ENCODE results near the gene ETHE1.

DNA sequence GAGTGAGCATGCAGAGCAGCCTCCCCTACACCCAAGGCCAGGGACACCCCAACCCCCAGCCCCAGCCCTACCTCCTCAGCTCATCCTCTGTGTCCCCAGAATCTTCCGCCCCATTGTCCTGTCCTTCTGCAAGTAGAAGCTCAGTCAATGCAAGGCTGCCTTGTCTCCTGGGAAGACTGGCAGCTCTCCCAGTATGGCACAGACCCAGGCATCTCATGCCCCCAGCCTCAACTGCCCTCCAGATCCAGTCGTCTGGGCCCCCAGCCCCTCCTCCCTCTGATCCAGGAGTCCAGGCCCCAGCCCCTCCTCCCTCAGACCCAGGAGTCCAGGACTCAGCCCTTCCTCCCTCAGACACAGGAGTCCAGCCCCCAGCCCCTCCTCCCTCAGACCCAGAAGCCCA, 19.0 kb upstream of the ETHE1 start:
- TF ChIP-seq GLIS3 (CRISPR knock-in tag; IDR thresholded peaks at IDR 0.05) (no peak), ZNF70 (CRISPR knock-in tag; IDR thresholded peaks at IDR 0.05) (no peak), RARB (CRISPR knock-in tag; IDR thresholded peaks at IDR 0.05) (no peak)
- TF ChIP-seq, protein P1, sequence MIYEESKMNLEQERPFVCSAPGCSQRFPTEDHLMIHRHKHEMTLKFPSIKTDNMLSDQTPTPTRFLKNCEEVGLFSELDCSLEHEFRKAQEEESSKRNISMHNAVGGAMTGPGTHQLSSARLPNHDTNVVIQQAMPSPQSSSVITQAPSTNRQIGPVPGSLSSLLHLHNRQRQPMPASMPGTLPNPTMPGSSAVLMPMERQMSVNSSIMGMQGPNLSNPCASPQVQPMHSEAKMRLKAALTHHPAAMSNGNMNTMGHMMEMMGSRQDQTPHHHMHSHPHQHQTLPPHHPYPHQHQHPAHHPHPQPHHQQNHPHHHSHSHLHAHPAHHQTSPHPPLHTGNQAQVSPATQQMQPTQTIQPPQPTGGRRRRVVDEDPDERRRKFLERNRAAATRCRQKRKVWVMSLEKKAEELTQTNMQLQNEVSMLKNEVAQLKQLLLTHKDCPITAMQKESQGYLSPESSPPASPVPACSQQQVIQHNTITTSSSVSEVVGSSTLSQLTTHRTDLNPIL (CRISPR knock-in tag; IDR thresholded peaks at IDR 0.05; ENCODE audit: low read depth): no peak

Data from SK-N-SH treated with all-trans-retinoic acid at 6 μM for 48 hours (cell line).